NCI-H460 (cell line): ENCODE results near the gene SP110. TPM values are rescaled to one million over a fixed set of nuclear protein-coding genes. Genes with fewer than 3 reads are reported as not detected.
"Not testable (repeated sequence)": the region's sequence is repeated elsewhere in the genome, so short reads cannot be mapped to it uniquely, and the experiment has no call there.

Experiments
- DNase-seq: peaks from one replicate; pipeline ENCODE4 v3.0.0-alpha.2; 2016; ENCODE audit warnings: low read depth; ENCODE audit errors: extremely low read depth
- total RNA-seq: library from RNA; depleted of rRNA; stranded (reverse); fragments of >200 nt; shearing (Covaris generic); gene quantifications from 2 replicates; pipeline ENCODE4 v1.2.3, GENCODE V29; 2014; rRNA removed

SP110 gene
- total RNA-seq, 1 experiment from 2014 or later: 12.7 TPM

- DNase-seq: peak; percentile 38
Measured at GRCh38 chr2:230129343-230129742, 90.4 kb downstream of the SP110 start.

- DNase-seq: peak; percentile 40
Measured at GRCh38 chr2:230128623-230129342, 91.0 kb downstream of the SP110 start.

- no peak for DNase-seq
Measured at GRCh38 chr2:230127195-230127594, 92.6 kb downstream of the SP110 start.

- DNase-seq: no peak
Measured at GRCh38 chr2:230124757-230125431, 94.9 kb downstream of the SP110 start.

- DNase-seq: no peak
Measured at GRCh38 chr2:230124235-230124634, 95.5 kb downstream of the SP110 start.

- not testable (repeated sequence) for DNase-seq
Measured at GRCh38 chr2:230120376-230120775, 99.4 kb downstream of the SP110 start.

- DNase-seq: not testable (repeated sequence)
Measured at GRCh38 chr2:230119827-230120226, 100.0 kb downstream of the SP110 start.

Other genes starting within 250 kb of the SP110 start
- gene SLC16A14, start 151.1 kb downstream of the SP110 start, total RNA-seq: 27.6 and 28.4 TPM in 2 replicates
- gene SP140, start 5.8 kb upstream of the SP110 start, total RNA-seq: 0.17 and 0.89 TPM in 2 replicates
- gene SP140L, start 107.2 kb upstream of the SP110 start, total RNA-seq: 22.5 and 33.4 TPM in 2 replicates
- gene SP100, start 196.2 kb upstream of the SP110 start, total RNA-seq: 50.5 and 69.7 TPM in 2 replicates